Muscle of back (tissue), 11 donors: ENCODE data around the gene TBC1D22A. TPM values are rescaled to one million over a fixed set of nuclear protein-coding genes. Genes with fewer than 3 reads are reported as not detected.
A peak's percentile ranks its signal among the peaks of the same experiment; 100 is the strongest.
"Not testable (repeated sequence)": the region's sequence is repeated elsewhere in the genome, so short reads cannot be mapped to it uniquely, and the experiment has no call there.

Source experiments
- DNase-seq, 3 donors: peaks; one replicate each; pipeline versions ENCODE4 v3.0.0 to v3.0.0-alpha.2; 2013
- polyA plus RNA-seq, 10 donors: library from polyadenylated mRNA; unstranded; fragments of 120-200 nt; gene quantifications; one replicate each; pipeline ENCODE4 v1.2.1, GENCODE V29; 2013; ENCODE audit not compliant: insufficient read length in 10 of 10

The TBC1D22A gene
- polyA plus RNA-seq, 10 donors = 10.6 to 14.9 (median 13.4) TPM

DNA sequence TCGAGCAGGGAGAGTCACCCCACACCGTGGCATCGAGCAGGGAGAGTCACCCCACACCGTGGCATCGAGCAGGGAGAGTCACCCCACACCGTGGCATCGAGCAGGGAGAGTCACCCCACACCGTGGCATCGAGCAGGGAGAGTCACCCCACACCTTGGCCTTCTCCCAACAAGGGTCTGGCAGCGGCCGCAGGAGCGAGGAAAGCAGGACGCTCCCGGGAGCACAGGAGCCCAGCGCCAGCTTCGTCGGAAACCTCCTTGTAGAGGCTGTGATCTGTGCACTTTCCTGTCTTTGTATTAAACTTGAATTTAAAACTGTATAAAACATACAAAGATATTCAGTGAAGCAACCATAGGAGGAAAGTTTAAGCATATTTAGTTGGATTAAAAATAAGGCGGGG, 355.0 kb downstream of the TBC1D22A start:
- not testable (repeated sequence) for DNase-seq

DNA sequence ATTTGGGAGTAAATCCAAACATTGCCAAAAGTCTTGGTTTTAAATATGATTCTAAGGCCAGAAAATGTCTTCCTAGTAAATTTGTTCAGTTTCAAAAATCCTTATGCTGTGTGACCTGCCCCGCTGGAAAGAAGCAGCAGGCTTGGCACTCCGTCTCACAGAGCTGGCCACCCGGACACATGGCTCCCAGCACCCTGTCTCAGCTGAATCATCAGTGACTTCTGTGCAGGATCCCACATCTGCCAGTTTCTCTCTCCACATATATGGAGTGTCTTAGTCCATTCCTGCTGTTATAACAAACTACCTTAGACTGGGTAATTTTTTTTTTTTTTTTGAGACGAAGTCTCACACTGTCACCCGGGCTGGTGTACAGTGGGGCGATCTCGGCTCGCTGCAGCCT, 356.7 kb downstream of the TBC1D22A start:
- no peak for DNase-seq

DNA sequence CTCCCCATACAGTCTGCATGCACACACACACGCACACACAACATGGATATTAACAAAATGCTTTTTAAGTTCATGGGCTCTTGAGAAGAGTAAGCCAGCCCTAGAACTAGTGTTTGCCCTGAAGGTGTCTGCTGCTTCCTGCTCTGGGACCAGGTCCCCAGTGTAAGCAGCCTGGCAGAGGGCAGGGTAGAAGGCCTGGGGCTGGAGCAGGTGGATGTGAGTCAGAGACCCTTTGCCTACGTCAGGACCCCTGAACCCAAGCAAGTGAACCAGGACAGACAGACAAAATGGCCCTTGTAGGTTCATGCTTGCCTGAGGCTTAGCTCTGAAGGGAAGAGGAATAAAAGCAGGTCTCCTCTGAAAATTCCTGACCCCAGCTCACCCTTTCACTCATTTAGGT, 357.9 kb downstream of the TBC1D22A start:
- no peak for DNase-seq

DNA sequence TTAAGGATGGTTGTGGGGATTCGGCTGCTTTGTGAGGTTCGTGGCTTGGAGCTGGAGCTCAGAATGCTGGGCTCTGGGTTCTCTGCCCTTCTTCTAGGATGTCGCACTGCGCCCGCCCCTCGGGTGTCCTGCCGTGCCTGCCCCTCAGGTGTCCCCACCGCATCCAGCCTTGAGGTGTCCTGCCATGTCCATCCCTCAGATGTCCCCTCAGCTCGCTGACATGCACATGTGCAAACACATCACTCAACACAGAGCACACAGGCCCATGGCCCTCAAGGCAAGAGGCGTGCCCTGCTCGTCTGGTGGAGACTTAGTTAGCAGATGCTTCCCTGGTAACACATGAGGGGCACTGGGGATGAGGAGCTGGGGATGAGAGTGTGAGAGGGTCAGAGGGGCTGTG, 359.3 kb downstream of the TBC1D22A start:
- no peak for DNase-seq

DNA sequence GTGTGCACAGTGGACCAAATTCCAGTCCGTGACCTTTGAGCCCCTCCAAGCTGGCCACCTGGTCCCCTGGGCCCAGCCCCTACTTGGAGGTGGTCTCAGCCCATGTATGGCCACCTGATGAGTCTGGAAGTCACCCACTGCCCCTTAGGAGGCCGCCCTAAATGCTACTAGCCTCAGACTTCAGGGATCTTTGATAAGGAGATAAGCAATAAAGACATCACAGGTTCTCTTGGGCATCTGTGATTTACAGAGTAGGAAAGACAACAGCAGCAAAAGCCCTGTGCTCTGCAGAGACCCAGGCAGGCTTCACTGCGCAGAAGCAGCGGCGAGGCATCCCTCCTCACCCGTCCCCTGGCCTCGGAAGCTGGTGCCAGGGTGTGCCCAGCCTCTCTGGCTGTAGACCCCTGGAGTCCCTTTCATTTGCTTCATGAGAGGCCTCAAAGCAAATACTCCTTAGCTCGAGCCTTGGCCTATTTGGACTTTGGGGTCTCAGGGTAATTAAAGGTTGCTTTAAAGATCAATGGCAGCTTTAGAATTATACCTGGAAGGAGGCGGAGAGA, 360.1 kb downstream of the TBC1D22A start:
- no peak for DNase-seq

DNA sequence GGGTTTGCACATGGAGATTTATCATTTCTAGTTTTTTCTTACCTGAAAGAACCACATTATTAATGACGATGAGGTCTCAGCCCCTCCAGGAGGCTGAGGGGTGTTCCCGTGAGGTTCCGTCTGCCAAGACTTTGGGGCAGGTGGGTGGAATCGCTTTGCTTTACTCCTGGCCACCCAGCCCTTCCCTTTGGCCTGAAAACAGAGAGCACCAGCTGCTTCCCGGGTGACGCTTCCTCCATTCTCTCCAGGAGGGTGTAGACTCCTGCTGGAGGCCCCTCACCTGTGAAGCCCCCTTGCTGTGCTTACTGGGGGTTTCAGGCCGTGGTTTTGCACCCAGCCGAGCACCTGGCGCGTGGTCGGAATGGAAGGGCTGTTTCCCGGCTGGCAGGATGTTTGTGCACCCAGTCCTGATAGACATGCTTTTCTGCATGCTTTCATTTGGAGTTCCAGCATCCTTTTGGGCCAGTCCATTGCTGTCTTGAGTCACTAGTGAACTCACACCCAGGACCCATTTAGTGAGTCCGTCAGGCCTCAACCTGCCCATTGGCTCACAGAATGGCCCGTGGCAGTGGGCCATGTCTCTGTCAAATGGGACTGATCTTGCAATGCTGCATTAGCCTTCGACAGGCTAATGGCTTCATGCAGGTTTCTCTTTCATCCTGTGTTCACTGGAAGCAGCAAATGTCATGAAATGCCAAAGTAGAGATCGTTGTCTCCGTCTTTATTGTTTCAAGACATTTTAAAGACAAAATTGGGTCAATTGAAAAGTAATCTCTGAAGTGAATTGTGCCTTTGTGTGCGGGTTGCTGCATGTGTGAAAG, 360.8 kb downstream of the TBC1D22A start:
- no peak for DNase-seq

DNA sequence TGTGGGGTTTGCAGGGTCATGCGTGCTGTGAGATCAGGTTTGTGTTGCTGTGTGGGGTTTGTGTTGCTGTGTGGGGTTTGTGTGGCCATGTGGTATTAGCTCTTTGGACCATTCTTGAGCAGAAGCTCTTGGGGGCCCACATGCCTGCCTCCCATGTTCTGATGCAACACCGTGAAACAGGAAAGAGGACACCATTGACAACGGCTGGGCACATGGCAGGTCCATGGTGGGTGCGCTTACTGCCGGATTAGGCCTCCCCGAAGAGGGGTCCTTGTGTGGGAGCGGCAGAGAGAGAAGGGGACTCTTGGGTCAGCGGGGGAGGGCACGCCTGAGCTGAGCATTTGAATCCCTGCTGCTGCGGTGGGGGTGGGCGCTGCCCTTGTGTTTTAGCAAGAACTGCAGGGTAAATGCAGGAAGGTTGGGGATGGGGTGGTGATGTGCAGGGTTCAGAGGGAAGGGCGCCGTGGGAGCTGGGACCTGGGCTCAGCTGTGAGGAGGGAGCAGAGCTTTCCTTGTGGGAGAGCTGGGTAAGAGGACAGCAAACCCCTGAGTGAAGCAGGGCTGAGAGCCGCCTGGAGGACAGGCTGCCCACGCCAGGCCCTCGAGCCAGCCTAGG, 361.5 kb downstream of the TBC1D22A start:
- DNase-seq = no peak

DNA sequence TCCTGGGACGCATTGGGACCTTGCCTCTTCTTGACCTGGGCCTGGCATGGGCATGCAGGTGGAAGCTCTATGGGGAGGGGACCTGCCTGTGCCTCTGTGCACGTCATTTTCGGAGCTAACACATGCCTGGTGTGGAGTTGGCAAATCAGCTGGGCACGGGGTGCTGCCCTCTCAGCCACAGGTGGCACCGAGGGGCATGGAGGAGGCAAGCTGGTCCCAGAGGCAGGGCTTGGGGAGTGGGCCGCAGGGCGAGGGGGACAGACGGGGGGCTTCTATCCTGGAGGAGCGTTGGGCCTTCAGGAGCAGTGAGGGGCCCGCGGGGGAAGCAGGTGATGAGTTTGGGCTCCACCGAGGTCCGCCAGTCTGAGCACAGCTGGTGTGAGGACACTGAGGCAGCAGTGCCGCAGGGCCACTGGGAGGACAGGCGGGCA, 362.0 kb downstream of the TBC1D22A start:
- no peak for DNase-seq

DNA sequence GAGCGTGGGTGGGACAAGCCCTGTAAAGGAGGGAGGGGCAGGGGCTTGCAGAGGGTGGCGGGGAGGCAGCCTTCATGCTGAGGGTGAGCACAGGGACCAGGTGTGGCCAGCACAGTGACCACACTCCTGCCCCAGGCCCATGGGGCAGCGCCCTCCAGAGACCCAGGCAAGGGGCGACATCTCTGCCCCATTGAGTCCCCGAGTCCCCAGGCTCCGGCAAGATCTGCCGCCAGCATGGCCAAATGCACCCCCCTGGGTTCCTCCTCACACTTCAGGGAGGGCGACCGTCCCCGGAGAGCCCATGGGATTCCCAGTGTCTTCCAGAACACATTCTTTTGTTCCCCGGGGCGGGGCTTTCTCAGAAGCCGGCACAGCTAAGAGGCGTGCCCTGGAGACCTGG, 362.5 kb downstream of the TBC1D22A start:
- no peak for DNase-seq

DNA sequence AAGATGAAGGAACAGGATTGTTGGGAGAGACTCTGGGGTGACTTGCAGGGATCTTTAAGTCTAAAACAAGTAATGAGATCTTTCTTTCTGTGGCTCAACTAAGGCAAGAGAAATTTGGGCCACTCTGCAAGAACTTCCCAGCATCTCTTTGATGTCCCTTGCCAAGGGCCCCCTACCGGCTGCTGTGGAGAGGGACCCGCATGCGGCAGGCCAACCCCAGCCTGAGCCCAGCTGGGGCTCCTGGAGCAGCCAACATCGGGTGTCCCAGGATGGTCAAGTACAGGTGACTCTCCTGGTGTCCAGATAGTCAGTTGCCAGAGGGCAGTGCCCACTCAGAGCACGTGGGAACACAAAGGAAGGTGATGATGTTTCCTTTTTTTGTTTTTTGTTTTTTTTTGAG, 363.2 kb downstream of the TBC1D22A start:
- DNase-seq = no peak

DNA sequence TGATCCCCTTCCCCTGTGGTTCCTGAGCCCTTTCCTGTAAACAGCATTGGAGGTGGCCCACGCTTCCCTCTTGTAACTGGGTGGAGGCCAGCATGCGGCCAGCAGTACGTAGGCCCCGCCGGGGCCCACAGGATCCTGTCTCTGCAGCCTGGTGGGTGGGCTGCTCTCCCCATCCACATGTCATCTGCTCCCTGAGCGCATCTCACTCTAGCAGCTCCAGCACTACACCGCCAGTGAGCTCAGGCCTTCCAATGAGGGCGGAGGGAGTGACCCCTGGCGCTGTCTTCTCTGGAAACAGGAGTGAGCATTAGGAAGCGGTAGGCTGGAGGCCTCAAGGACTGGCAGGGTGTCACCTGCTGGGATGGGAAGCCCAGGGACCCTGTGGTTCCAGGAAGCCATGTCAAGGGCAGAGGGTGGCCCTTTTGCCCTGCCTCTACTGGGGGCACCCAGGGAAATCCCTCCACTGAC, 363.9 kb downstream of the TBC1D22A start:
- DNase-seq = peak in 1 of 3 donors; percentile 25

DNA sequence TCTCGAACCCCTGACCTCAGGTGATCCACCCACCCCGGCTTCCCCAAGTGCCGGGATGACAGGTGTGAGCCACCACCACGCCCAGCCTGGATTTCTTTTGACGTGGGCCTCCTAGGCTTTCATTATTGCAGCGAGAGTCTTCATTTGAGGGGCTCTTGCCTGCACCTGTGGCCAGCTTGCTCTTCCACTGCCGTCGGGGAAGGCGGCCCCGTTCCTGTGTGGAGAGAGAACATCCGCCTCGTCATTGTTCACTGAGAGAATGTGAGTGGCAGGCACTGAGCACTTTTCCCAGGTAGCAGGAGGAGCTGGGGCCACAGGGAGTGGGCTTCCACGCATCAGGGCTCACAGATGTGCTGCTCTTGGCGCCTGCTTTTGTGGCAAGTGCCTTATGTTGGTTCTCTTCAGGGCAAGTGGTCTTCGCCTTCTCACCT, 365.0 kb downstream of the TBC1D22A start:
- no peak for DNase-seq

DNA sequence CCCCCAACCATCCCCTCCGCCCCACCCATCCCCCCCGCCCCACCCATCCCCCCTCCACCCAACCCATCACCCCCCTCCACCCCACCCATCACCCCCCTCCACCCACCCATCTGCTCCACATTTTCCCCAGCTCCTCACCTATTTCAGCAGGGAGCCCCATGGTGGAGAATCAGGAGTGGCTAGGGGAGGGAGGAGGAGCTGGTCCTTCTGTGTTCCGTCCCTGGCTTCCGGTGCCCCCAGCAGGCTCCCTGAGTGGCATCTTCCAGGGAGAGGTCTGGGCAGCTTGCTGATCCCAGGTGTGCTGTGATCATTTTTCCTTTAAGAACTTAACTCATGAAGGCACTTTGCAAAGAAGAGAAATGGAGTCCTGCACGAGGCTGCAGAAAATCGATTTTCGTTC, 365.8 kb downstream of the TBC1D22A start:
- DNase-seq = no peak

DNA sequence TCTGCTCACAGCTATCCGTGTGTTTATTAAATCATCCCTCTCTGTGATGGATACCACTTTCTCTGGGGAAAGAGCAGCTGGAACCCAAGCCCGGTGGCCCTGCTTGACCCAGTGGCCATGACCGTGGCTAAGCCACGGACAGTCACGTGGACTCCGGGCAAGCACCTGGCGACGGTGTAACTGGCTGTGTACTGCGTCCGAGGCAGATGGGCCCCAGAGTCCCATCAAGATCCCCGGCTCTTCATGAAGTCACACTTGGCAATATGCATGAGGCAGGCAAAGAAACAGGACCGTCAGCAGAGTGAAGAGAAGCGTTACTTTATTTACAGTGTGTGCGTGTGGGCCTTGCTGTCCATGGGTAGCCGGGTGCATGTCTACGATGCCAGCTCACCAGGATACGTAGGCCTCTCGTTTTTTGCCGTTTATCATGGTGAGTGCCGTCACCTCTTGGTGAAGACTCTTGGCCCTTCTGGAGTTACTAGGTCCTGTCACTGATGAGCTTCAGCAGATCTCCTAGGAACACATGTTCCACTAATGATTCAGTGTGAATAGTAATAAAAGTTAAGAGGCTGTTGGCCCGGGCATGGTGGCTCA, 366.3 kb downstream of the TBC1D22A start:
- peak in 2 of 3 donors; percentile 39 to 46 for DNase-seq

DNA sequence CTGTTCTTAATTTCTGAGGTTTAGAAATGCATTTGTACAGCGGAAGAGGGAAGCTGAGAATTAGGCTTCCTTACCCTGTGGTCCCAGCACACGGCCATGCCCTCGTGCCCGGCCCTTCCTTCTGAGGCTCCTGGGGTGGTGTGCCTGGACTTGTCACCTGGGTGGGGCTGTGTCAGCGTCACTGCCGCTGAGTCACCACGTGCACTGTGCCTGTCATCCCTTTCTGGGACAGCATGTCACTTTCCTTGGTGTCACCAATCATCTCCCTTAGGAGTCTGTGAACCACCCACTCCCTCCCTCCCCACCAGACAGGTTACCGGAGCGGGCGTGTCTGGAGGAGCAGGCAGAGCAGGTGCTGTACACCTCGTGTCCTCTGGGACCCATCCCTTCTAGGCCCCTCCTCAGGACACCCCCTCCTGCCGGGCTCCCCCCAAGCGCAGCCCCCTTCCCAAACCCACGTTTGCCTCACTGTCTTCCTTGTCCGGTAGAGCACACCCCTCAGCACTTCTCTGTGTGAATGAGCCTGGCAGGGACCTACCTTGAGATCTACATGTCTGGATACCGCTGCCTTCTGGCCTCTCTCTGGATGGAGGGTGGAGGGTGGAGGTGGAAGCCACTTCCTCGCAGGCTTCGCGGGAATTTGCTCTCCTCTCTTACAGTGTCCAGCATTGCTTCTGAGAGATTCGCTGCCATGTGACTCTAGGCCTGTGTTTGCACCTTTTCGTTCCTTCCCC, 367.6 kb downstream of the TBC1D22A start:
- no peak for DNase-seq

DNA sequence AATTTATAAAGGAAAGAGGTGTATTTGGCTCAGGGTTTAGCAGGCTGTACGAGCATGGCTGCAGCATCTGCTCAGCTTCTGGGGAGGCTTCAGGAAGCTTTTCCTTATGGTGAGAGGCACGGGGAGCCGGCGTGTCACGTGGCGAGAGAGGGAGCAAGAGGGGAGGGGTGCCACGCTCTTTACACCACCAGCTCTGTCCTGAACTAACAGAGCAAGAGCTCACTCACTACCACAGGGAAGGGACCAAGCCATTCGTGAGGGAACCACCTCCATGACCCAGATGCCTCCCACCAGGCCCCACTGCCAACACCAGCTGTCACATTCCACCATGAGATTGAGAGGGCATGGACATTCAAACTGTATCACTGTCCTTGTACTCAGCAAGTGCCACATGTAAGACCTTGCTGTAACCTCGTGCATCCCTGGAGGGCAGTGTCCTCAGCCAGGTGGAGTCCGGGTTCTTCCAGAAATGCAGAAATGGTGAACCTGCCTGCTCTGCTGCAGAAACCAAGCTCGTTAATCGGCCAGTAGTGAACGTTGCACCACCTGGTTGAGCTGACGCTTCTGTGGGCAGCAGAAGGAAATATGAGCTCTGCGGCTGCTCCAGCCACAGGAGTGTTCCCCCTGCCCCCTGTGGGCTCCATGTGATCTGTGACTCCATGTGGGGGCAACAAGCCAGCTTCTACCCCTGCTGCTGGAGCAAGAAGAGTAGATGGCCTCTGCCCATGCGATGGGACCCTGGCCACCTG, 368.6 kb downstream of the TBC1D22A start:
- no peak for DNase-seq

DNA sequence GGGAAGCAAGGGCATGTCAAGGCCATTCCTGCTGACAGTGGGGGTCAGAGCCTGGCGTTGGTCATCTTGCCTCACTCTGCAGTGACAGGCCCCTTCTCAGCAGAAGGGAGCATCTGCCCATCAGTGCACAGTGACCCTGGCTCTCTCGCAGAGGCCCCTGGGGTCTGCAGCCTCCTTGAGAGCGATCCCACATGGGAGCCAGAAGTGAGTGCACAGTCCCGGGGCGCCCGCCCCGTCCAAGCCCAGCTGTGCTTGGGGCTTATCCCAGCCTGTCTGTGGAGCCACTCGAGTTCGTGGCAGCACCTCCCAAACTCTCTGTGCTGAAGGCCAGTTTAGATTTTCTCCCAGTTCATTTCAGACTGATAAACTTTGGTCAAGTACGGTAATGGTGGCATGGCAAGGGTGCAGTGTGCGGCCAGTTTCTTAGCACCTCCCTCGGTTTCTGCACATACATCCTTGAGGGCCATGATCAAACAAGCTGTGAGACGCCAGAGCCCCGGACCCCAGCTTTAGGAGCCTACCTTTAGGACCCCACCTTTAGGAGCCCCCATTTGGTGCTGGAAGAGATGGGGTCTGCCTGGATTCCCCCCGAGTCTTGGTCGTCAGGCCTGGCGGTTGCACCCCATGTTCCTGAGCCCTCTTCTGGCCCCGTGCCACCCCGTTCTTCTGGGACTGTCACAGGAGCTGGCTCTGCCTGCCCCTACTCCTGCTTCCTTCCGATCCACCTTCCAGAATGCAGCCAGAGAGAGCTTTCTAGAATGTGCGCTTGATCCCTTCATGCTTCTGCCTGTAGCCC, 369.4 kb downstream of the TBC1D22A start:
- no peak for DNase-seq

DNA sequence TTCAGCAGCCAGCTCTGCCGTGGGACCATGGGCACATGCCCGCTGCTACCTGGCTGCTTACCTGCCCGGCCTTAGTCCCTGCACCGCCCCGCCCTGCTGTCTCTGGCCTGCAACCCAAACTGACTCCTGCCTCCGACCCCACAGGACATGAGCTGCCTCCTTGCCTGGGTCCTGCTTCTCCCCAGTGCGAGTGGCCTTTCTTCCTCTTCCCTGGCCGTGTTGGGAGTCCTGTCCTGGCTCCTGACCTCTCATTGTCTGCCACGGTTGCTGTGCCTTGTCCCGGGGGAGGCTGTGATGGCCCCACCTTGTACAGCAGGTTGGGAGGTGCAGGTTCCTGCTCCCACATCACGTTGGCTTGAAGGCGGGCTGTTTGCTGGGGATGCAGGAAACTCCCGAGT, 370.0 kb downstream of the TBC1D22A start:
- DNase-seq = no peak

DNA sequence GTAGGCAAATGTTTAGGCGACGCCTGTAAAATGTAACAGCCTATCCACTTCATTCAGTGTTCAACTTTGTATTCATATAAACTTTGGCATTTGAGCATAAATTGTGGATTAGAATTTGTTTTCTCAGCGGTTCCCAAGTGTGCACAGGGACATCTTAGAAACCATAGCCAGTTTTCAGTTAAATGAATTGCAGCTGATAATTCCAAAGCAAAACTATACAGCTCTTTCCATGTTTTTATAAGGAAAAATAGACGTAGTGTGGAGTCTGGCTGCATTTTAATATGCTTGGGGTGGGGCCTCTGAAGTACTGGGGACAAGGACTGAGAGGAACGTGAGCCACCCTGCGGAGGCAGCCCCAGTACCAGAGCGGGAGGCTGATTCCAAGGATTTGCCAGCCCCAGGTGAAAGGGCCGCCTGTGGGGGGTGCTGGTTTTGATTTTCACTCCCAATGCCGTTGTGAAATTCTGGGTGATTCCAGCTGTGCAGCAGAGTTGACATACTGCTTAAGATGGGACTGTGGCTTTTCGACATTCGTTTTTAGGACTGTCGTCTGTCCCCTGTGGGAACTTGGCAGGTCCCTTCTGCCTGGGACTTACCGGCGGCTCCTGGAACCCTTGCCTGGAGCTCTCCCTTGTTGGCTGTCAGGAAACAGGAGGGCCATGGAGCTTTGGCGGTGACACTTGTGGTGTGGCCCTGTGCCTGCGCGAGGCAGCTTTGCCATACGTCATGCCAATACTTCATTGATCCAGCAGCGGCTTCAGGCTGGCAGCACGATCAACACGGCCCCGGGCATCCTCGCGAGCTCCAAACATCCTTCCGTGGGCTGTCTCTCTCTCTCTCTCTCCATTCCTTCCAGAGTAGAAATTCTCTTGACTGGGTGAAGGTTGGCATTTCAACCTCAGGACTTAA, 370.9 kb downstream of the TBC1D22A start:
- DNase-seq = peak; percentile 21 to 68 (median 38)
